ENCODE results near the gene CATSPER3.

Gene CATSPER3

GRCh38 chr5:135015942-135016341 is 48.2 kb downstream of the CATSPER3 start:
- TF ChIP-seq REST (IDR thresholded peaks at IDR 0.05; ENCODE audit: insufficient replicate concordance, low read depth): no peak
- no peak for TF ChIP-seq CTCF (IDR thresholded peaks at IDR 0.05; ENCODE audit: insufficient read depth, low read length)
- TF ChIP-seq POLR2AphosphoS5 (IDR thresholded peaks at IDR 0.05; ENCODE audit: low read depth): no peak
- no peak for TF ChIP-seq GABPA (IDR thresholded peaks at IDR 0.05; ENCODE audit: low read depth)
- no peak for TF ChIP-seq SPI1 (IDR thresholded peaks at IDR 0.05; ENCODE audit: borderline replicate concordance, low read depth)
- no peak overlapping the region for H3K27ac ChIP-seq (replicated peaks)
- H3K4me3 ChIP-seq (replicated peaks; ENCODE audit: insufficient read depth, low read length): no peak overlapping the region

GRCh38 chr5:135016861-135017290 is 49.2 kb downstream of the CATSPER3 start:
- DNase-seq (ENCODE audit: low read depth in 1 of 2, low spot score in 1 of 2): no peak
- Histone ChIP-seq H3K4me3 (replicated peaks; ENCODE audit: insufficient read depth, low read length) (no peak overlapping the region), H3K27me3 (ENCODE audit: insufficient read depth, poor library complexity, severe bottlenecking) (no peaks in the 10 kb centered on the region), H3K27ac (replicated peaks) (no peak overlapping the region)
- TF ChIP-seq GABPA (IDR thresholded peaks at IDR 0.05; ENCODE audit: low read depth): no peak
- TF ChIP-seq REST (IDR thresholded peaks at IDR 0.05; ENCODE audit: insufficient replicate concordance, low read depth): no peak
- no peak for TF ChIP-seq POLR2AphosphoS5 (IDR thresholded peaks at IDR 0.05; ENCODE audit: low read depth)
- TF ChIP-seq CTCF (IDR thresholded peaks at IDR 0.05; ENCODE audit: insufficient read depth, low read length): no peak
- no peak for TF ChIP-seq SPI1 (IDR thresholded peaks at IDR 0.05; ENCODE audit: borderline replicate concordance, low read depth)

More at GRCh38 chr5:135015942-135016341, 48.2 kb downstream of the CATSPER3 start:
- DNase-seq (ENCODE audit: low read depth in 1 of 2, low spot score in 1 of 2): no peak
- no peaks in the 10 kb centered on the region for H3K27me3 ChIP-seq (ENCODE audit: insufficient read depth, poor library complexity, severe bottlenecking)

GRCh38 chr5:135018457-135018856 is 50.8 kb downstream of the CATSPER3 start:
- Histone ChIP-seq H3K27ac (replicated peaks) (no peak overlapping the region), H3K4me3 (replicated peaks; ENCODE audit: insufficient read depth, low read length) (no peak overlapping the region), H3K27me3 (ENCODE audit: insufficient read depth, poor library complexity, severe bottlenecking) (no peaks in the 10 kb centered on the region)
- TF ChIP-seq REST (IDR thresholded peaks at IDR 0.05; ENCODE audit: insufficient replicate concordance, low read depth): no peak
- no peak for TF ChIP-seq SPI1 (IDR thresholded peaks at IDR 0.05; ENCODE audit: borderline replicate concordance, low read depth)
- TF ChIP-seq CTCF (IDR thresholded peaks at IDR 0.05; ENCODE audit: insufficient read depth, low read length): no peak
- no peak for TF ChIP-seq GABPA (IDR thresholded peaks at IDR 0.05; ENCODE audit: low read depth)
- no peak for TF ChIP-seq POLR2AphosphoS5 (IDR thresholded peaks at IDR 0.05; ENCODE audit: low read depth)
- no peak for DNase-seq (ENCODE audit: low read depth in 1 of 2, low spot score in 1 of 2)
